NB4 (cell line): ENCODE data around the gene PLXNA2.

Experiments
- DNase-seq: peaks from one replicate; pipeline ENCODE4 v3.0.0; 2010; ENCODE audit warnings: low read depth
- H3K4me3 ChIP-seq: one replicate; pipeline ENCODE4 v1.5.1; 2011; ENCODE audit warnings: mild to moderate bottlenecking, low read depth, low read length, moderate library complexity
- MYC ChIP-seq: IDR thresholded peaks from 2 replicates; pipeline ENCODE4 v1.6.1; 2011; ENCODE audit warnings: low read depth, low read length
- POLR2A ChIP-seq: IDR thresholded peaks from 2 replicates; pipeline ENCODE4 v1.6.1; 2011; ENCODE audit warnings: mild to moderate bottlenecking; ENCODE audit not compliant: insufficient read length; ENCODE audit errors: extremely low read depth
- TF ChIP-seq, protein P1 (sequence below): IDR thresholded peaks from one replicate; pipeline ENCODE4 v1.5.1; 2012; ENCODE audit warnings: low read depth, low read length
- TF ChIP-seq, protein P2 (sequence below): IDR thresholded peaks from 2 replicates; pipeline ENCODE4 v1.6.1; 2011; ENCODE audit warnings: low read depth, low read length

The PLXNA2 gene

DNA sequence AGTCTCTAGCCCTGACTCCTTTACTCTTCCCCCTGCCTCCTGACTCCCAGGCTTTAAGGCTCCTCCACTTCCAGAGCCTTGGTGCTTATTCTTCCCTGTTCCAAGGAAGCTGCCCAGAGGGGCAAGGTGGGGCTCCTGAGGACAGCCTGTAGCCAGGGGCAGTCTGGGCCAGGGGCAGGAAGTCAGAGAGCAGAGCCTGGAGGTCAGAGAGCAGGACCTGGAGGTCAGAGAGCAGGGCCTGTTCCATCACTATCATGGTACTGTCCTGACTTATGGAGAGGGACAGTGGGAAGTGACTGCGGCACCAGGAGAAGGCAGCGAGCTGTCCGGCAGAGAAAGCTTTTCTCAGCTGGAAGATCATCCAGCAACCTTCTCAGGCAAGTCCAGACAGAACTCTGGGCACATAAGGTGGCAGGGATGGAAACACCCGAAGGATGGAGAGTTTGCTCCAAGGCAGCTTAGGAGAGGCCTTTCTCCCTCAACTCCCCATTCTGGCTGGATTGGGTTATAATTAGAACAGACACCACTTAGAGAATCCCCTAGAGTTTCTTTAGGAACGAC lies 25.0 kb downstream of the PLXNA2 start:
- no peak for DNase-seq
- TF ChIP-seq MYC, result no peak
- H3K4me3 ChIP-seq, result no peak overlapping the region

DNA sequence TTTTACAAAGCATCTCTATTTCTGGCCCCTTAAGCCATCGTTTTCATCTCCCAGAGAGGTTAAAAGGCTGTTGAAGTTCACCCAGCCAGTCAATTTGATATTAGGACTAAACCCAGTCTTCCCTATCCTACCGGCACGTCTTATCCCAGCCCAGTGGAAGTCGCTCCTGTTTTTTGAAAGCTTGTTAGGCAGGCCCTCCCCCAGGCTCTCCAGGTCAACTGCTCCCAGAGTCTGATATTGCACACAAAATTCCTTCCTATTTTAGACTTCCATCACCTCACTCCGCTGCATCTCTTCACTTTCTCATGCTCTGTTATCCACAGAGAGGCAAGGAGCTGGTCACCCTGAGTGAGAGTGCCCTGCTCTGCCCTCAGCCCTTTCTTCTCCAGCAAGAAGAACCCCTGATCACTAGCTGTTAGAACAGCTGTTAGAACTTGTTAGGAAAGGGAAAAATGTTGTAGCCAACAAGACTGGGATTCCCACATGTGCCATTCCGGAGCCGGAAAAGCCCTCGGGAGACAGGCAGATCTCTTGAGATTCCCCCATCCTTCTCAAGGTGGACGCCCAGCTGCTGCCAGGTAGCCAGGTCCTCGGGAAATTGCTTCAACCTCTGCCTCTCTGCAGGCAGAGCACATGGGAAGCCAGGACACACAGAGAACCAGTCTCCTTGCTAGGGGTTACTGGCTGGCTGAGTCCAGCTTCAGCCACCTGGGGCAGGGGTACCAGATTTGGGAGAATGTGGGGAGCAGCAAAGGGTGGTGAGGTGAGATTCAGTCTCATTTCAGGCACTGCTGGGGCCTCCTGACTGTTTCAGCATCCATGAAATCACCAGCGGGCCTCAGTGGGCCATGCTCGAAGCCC lies 25.7 kb downstream of the PLXNA2 start:
- DNase-seq, result no peak
- TF ChIP-seq, protein P1, sequence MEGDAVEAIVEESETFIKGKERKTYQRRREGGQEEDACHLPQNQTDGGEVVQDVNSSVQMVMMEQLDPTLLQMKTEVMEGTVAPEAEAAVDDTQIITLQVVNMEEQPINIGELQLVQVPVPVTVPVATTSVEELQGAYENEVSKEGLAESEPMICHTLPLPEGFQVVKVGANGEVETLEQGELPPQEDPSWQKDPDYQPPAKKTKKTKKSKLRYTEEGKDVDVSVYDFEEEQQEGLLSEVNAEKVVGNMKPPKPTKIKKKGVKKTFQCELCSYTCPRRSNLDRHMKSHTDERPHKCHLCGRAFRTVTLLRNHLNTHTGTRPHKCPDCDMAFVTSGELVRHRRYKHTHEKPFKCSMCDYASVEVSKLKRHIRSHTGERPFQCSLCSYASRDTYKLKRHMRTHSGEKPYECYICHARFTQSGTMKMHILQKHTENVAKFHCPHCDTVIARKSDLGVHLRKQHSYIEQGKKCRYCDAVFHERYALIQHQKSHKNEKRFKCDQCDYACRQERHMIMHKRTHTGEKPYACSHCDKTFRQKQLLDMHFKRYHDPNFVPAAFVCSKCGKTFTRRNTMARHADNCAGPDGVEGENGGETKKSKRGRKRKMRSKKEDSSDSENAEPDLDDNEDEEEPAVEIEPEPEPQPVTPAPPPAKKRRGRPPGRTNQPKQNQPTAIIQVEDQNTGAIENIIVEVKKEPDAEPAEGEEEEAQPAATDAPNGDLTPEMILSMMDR, result no peak
- TF ChIP-seq POLR2A (no peak), MYC (no peak)
- TF ChIP-seq, protein P2, sequence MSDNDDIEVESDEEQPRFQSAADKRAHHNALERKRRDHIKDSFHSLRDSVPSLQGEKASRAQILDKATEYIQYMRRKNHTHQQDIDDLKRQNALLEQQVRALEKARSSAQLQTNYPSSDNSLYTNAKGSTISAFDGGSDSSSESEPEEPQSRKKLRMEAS, result no peak
- no peak overlapping the region for H3K4me3 ChIP-seq

DNA sequence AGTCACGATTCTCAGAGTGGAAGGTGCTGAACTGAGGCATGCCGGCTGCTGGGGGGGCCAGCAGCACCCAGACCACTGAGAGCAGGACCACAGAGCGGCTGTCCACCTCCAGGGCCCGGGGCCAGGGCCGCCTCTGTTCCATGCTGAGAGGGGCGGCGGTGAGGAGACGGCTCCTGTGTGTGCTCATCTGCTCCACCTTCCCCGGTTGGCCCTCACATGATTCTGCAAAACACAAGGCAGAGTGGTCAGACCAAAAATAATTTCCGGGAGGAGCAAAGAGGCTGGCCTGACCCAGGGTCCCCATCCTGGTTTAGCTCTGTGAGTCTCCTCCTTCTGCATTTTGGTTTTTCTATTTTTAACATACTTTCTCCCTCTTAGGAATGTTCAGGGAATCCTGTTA lies 26.4 kb downstream of the PLXNA2 start:
- no peak overlapping the region for H3K4me3 ChIP-seq
- TF ChIP-seq, protein P2, result no peak
- TF ChIP-seq, protein P1, result no peak
- TF ChIP-seq POLR2A, result no peak
- TF ChIP-seq MYC, result no peak
- DNase-seq, result no peak

DNA sequence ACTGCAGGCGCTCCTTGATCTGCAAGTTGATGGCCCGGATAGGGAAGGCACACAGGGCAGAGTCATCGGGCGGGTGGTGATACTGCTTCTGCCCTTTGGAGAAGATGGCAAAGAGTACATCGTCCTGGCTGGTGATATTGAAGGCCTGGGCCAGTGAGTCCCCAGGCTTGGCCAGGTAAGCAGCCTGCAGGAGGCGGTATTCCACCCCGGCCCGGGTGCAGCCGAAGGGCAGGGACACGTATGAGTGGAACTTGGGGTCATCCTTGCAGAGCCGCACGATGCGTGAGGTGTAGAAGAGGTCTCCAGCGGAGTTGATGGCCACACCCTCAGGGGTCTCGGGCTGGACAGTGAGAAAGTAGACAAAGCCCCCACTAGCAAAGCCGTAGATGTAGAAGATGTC lies 27.4 kb downstream of the PLXNA2 start:
- no peak for DNase-seq
- no peak overlapping the region for H3K4me3 ChIP-seq
- TF ChIP-seq MYC (no peak), POLR2A (no peak)
- TF ChIP-seq, protein P2, result no peak
- TF ChIP-seq, protein P1, result no peak

DNA sequence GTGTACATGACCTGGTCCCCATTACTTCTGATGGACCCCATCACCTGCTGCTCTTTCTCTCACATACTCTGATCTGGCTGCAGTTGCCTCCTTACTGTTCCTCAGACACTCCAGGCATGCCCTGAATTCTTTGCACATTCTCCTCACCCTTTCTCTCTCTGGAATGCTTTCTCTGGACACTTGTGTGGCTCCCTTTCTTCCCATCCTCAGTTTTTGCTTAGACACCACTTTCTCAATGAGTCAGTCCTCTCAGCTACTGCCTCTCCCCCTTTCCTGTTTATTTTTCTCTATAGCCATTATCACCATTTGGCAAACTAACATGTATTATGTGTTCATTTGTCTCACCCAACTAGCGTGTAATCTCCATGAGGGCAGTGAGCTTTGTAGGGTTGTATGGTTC lies 28.1 kb downstream of the PLXNA2 start:
- no peak for DNase-seq

DNA sequence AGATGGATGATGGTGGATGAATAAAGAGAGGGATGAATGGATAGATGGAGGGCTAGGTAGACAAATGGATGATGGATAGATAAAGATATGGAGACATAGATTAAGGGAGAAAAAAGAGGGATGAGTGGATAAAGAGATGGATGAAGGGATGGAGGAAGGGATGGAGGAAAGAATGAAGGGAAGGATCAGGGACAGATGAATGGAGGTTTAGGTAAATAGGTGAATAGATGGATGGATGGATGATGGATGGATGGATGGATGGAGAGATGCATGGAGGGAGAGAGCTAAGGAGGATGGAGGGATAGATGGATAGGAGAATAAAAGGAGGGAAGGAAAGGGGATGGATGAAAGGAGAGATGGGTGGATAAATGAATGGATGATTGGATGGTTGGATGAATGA lies 28.8 kb downstream of the PLXNA2 start:
- H3K4me3 ChIP-seq, result no peak overlapping the region
- TF ChIP-seq, protein P1, result no peak
- TF ChIP-seq, protein P2, result no peak
- no peak for TF ChIP-seq MYC
- no peak for TF ChIP-seq POLR2A
- DNase-seq, result no peak

More for the DNA sequence above, 28.1 kb downstream of the PLXNA2 start:
- no peak overlapping the region for H3K4me3 ChIP-seq
- TF ChIP-seq, protein P1, result no peak
- TF ChIP-seq MYC (no peak), POLR2A (no peak)
- TF ChIP-seq, protein P2, result no peak
